Smooth muscle cell (in vitro differentiated cells): Measurements from ENCODE around the gene RPP30. TPM values are rescaled to one million over a fixed set of nuclear protein-coding genes. Genes with fewer than 3 reads are reported as not detected.

Experiments
- DNase-seq: peaks from one replicate; lab custom pipeline; 2025; ENCODE audit not compliant: unreplicated experiment; lab: John Stamatoyannopoulos, UW
- H2AFZ ChIP-seq: fragments of 200-600 bp; sonication (generic); 2 replicates; pipeline ENCODE4 v1.6.0; 2016; ENCODE audit warnings: antibody characterized with exemption, low read depth, mild to moderate bottlenecking
- H3F3A ChIP-seq: fragments of 200-600 bp; sonication (generic); 2 replicates; pipeline ENCODE4 v1.6.0; 2017; ENCODE audit warnings: antibody characterized with exemption, low read depth
- H3K27ac ChIP-seq: fragments of 200-600 bp; sonication (generic); 2 replicates; pipeline ENCODE4 v1.5.1; 2016; ENCODE audit warnings: low read depth, mild to moderate bottlenecking
- H3K27me3 ChIP-seq: fragments of 200-600 bp; sonication (generic); 2 replicates; pipeline ENCODE4 v1.6.1; 2016; ENCODE audit warnings: low read depth, mild to moderate bottlenecking
- H3K36me3 ChIP-seq: fragments of 200-600 bp; sonication (generic); 2 replicates; pipeline ENCODE4 v1.5.1; 2016; ENCODE audit warnings: low read depth
- H3K4me1 ChIP-seq: fragments of 200-600 bp; sonication (generic); 2 replicates; pipeline ENCODE4 v1.5.1; 2016; ENCODE audit warnings: low read depth
- H3K4me2 ChIP-seq: fragments of 200-600 bp; sonication (generic); 2 replicates; pipeline ENCODE4 v1.6.0; 2016; ENCODE audit warnings: mild to moderate bottlenecking
- H3K4me3 ChIP-seq: fragments of 200-600 bp; sonication (generic); 2 replicates; pipeline ENCODE4 v1.5.1; 2016; ENCODE audit warnings: mild to moderate bottlenecking
- H3K79me2 ChIP-seq: fragments of 200-600 bp; sonication (generic); 2 replicates; pipeline ENCODE4 v1.6.0; 2016; ENCODE audit warnings: low read depth, mild to moderate bottlenecking
- H3K9ac ChIP-seq: fragments of 200-600 bp; sonication (generic); 2 replicates; pipeline ENCODE4 v1.6.0; 2016; ENCODE audit warnings: low read depth
- H3K9me3 ChIP-seq: fragments of 200-600 bp; sonication (generic); replicated peaks from 2 replicates; pipeline ENCODE4 v1.5.1; 2016; ENCODE audit warnings: low read depth
- H4K20me1 ChIP-seq: fragments of 200-600 bp; sonication (generic); 2 replicates; pipeline ENCODE4 v1.6.0; 2016; ENCODE audit warnings: low read depth
- WGBS: methylation state at CpG from one replicate; pipeline ENCODE4 v1.1.7; 2016; ENCODE audit warnings: low lambda C conversion rate; 5-methylcytosine and 5-hydroxymethylcytosine counted together
- polyA plus RNA-seq: library from polyadenylated mRNA; unstranded; fragments of >200 nt; fragmentation: Nextera tagmentation; extraction: Ambion mirVana; gene quantifications from 2 replicates; pipeline ENCODE4 v1.2.1, GENCODE V29; 2016
- total RNA-seq: library from RNA; depleted of rRNA; stranded (reverse); fragments of >200 nt; gene quantifications from 2 replicates; pipeline ENCODE4 v1.2.3, GENCODE V29; 2014
- TF ChIP-seq, protein P1 (sequence below): fragments of 200-600 bp; sonication (generic); IDR thresholded peaks from 2 replicates; pipeline ENCODE4 v1.5.1; 2017; ENCODE audit warnings: borderline replicate concordance, mild to moderate bottlenecking, antibody characterized with exemption; ENCODE audit not compliant: insufficient read depth, poor library complexity, severe bottlenecking

RPP30 gene
- 46.0 and 73.0 TPM in 2 replicates for total RNA-seq
- polyA plus RNA-seq: 48.2 and 56.9 TPM in 2 replicates

DNA sequence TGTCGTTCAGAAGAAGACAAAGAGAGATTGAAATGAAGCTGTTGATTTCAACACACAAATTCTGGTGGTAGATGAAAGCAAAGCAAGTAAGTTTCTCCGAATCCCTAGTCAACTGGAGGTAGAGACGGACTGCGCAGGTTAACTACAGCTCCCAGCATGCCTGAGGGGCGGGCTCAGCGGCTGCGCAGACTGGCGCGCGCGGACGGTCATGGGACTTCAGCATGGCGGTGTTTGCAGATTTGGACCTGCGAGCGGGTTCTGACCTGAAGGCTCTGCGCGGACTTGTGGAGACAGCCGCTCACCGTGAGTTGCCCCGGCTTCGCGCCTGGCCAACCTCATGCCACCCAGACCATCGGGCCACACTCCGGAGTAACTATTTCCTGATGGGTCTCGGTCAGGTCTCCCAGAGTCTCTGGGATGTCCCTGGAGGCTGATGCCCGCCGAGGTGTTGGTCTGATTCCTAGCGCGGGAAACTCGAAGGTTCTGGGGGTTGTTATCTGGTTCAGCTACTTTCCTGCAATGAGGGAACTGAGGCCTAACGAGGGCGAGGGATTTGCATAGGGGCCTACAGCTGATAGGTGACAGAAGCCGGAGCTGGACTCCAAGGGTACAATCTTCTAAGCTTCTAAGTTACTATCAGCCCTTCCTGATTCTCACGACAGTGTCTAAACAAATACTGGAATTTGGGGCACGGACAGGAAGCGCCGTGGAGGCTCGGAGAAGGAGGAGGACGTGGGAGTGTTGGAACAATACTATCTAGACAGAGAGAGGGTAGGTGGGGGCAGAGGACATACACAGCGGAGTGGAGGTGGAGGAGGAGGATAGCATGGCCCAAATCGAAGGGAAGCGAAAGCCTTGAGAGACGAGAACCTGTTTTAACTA, at the start of gene RPP30:
Gene RPP30 (plus strand): TSS at position 209 of the 882 bp plus-strand sequence. CDS start 13 bp downstream, at position 222.
- no peaks in the 10 kb centered on the region for H3F3A ChIP-seq

DNA sequence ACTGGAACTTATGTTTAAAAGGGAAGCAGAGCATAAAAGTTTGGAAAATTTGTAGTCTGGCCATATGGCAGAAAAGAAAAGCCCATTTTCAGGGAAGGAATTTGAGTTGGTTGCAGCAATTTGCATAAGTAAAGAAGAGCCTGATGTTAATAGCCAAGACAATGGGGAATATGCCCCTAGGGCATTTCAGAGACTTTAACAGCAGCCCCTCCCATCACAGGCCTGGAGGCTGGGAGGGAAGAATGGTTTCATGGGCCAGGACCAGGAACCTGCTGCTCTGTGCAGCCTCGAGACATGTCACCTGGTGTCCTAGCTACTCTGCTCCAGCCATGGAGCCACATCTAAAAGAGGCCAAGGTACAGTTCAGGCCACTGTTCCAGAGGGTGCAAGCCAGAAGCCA, 49.3 kb upstream of the RPP30 start:
- Histone ChIP-seq H3K4me2 (no peak overlapping the region), H3K9me3 (no peaks in the 10 kb centered on the region), H3K27ac (no peak overlapping the region), H3F3A (no peaks in the 10 kb centered on the region), H3K9ac (no peak overlapping the region), H3K4me1 (peaks cover 4% of the 10 kb centered on the region), H4K20me1 (no peaks in the 10 kb centered on the region), H3K4me3 (no peak overlapping the region), H3K79me2 (peaks cover 7% of the 10 kb centered on the region), H3K27me3 (no peaks in the 10 kb centered on the region), H2AFZ (no peak overlapping the region), H3K36me3 (no peaks in the 10 kb centered on the region)
- TF ChIP-seq, protein P1, sequence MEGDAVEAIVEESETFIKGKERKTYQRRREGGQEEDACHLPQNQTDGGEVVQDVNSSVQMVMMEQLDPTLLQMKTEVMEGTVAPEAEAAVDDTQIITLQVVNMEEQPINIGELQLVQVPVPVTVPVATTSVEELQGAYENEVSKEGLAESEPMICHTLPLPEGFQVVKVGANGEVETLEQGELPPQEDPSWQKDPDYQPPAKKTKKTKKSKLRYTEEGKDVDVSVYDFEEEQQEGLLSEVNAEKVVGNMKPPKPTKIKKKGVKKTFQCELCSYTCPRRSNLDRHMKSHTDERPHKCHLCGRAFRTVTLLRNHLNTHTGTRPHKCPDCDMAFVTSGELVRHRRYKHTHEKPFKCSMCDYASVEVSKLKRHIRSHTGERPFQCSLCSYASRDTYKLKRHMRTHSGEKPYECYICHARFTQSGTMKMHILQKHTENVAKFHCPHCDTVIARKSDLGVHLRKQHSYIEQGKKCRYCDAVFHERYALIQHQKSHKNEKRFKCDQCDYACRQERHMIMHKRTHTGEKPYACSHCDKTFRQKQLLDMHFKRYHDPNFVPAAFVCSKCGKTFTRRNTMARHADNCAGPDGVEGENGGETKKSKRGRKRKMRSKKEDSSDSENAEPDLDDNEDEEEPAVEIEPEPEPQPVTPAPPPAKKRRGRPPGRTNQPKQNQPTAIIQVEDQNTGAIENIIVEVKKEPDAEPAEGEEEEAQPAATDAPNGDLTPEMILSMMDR: no peak
- WGBS: 100% methylated on average over 1 of the region's 1 CpG
- no peak for DNase-seq

More for the DNA sequence above, at the start of gene RPP30:
- H3K4me3 ChIP-seq: peak within 1 kb of the TSS; percentile 89
- no peaks in the 10 kb centered on the region for H3K27me3 ChIP-seq
- H3K27ac ChIP-seq: peak within 1 kb of the TSS; percentile 33
- H3K9ac ChIP-seq: peak within 1 kb of the TSS; percentile 82
- peaks cover 9% of the 10 kb centered on the region for H3K4me1 ChIP-seq
- no peaks in the 10 kb centered on the region for H4K20me1 ChIP-seq
- DNase-seq: peak; percentile 40
- WGBS: 3% methylated on average over 43 of the region's 43 CpGs
- peaks cover 23% of the 10 kb centered on the region for H3K79me2 ChIP-seq
- H3K4me2 ChIP-seq: peak within 1 kb of the TSS; percentile 100
- TF ChIP-seq, protein P1: no peak
- H3K36me3 ChIP-seq: no peaks in the 10 kb centered on the region
- H3K9me3 ChIP-seq: no peaks in the 10 kb centered on the region
- peak within 1 kb of the TSS; percentile 100 for H2AFZ ChIP-seq

DNA sequence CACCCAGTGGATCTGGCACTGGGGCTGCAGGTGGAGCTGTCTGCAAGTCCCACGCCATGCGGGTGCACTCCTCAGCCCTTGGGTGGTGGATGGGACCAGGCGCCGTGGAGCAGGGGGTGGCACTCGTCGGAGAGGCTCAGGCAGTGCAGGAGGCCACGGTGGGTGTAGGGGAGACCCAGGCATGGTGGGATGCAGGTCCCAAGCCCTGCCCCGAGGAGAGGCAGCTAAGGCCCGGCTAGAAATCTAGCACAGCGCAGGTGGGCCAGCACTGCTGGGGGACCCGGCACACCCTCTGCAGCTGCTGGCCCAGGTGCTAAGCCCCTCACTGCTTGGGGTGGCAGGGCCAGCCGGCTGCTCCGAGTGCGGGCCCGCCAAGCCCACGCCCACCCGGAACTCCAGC, 39.7 kb upstream of the RPP30 start:
- Histone ChIP-seq H3K4me3 (no peak overlapping the region), H3K36me3 (no peaks in the 10 kb centered on the region), H3K9ac (no peak overlapping the region), H3K27ac (no peak overlapping the region), H3K9me3 (no peaks in the 10 kb centered on the region), H3K4me2 (no peak overlapping the region), H3F3A (no peaks in the 10 kb centered on the region), H3K79me2 (peaks cover 5% of the 10 kb centered on the region), H2AFZ (no peak overlapping the region), H3K4me1 (no peaks in the 10 kb centered on the region), H3K27me3 (no peaks in the 10 kb centered on the region), H4K20me1 (no peaks in the 10 kb centered on the region)
- WGBS: 87% methylated on average over 10 of the region's 17 CpGs
- TF ChIP-seq, protein P1: no peak
- DNase-seq: no peak
